Pons (tissue), 1 donor: ENCODE data around the gene CUX1.
"Not testable (repeated sequence)": the region's sequence is repeated elsewhere in the genome, so short reads cannot be mapped to it uniquely, and the experiment has no call there.

ENCODE experiments used
- DNase-seq: peaks from one replicate; pipeline ENCODE4 v3.0.0-alpha.2; 2016; ENCODE audit warnings: low spot score

Gene CUX1

DNA sequence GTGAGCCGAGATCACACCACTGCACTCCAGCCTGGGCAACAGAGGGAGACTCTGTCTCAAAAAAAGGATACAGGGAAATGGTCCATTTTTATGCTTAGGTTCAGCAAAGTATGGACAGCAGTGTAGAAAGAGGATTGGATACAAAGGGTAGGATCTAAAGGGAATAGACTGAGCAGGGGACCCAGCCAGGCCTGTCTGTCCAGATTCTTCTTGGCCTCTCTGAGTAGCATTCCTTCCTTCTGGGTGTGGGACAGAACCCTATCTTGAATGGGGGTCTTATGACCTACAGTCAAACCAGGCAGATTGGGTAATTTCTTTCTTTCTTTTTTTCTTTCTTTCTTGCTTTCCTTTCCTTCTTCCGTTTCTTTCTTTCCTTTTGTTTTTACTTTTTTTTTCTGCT lies 494.9 kb downstream of the CUX1 start:
- DNase-seq, result no peak

GRCh38 chr7:102313997-102314780 lies 496.8 kb downstream of the CUX1 start:
- DNase-seq, result no peak

DNA sequence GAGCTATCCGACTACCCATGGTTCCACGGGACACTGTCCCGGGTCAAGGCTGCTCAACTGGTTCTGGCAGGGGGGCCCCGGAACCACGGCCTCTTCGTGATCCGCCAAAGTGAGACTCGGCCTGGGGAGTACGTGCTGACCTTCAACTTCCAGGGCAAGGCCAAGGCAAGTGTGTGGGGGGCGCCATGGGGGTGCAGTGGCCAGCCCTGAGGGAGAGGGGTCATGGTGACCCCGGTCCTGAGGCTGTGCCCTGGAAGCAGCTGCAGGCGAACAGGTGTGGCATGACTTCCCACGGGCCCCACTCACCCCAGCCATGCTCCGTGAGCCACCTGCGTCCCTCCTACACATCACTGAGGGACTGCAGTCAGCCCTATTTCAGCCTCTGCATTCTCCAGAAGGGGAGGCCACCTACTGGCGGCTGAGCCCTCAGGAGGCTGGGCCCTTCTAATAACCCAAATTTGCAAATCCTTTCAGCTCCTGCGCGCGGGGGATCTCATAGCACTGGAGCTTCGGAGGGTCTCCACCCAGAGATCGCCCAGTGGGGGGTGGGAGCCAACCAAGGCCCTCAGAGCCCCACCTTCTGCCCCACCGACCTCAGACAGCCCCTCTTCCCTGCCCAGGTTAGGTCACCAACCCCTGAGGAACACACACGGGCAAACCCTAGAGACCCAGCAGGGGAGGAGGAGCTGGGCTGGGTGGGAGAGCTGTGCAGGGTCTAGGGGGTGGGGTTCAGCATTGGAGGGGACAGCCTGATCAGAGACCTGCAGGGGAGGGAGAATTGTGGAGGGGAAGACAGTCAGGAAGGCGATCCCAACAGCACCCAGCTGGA lies 500.0 kb downstream of the CUX1 start:
- no peak for DNase-seq

GRCh38 chr7:102318482-102318971 lies 501.1 kb downstream of the CUX1 start:
- no peak for DNase-seq

DNA sequence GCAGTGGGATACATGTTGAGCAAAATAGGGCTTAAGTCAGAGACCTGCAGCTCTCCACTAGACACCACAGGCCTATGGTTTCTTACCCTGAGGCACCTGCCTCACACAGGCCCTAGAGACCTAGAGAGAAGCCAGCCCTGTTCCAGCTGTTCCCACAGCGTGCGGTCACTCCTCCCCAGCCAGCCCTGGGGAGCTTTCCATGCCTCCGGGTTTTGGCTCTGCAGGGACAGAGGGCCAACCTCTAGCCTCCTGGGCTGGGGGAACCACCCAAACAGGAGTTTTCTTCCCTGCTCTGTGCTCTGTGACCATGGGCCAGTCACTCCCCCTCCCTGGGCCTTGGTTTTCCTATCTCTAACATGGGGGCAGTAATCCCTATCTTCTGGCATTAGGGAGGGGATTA lies 502.2 kb downstream of the CUX1 start:
- DNase-seq, result no peak

- no peak for DNase-seq
Observed at GRCh38 chr7:102320181-102320580, 502.8 kb downstream of the CUX1 start.

GRCh38 chr7:102320601-102321350 lies 503.4 kb downstream of the CUX1 start:
- DNase-seq, result no peak

GRCh38 chr7:102321351-102322201 lies 504.1 kb downstream of the CUX1 start:
- no peak for DNase-seq

- no peak for DNase-seq
Observed at GRCh38 chr7:102322202-102322715, 504.8 kb downstream of the CUX1 start.

- no peak for DNase-seq
Observed at GRCh38 chr7:102323914-102324195, 506.4 kb downstream of the CUX1 start.

DNA sequence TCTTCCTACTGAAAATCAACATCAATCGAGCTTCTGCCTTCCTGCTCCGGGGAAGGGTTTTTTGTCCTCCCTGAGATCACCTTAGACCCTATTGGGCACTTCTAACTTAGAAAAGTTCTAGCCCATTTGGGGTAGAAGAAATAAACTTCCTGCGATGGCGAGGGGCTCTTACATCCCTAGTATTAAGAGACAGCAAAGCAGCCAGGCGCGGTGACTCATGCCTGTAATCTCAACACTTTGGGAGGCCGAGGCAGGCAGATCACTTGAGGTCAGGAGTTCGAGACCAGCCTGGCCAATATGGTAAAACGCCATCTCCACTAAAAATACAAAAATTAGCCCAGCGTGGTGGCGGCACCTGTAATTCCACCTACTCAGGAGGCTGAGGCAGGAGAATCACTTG lies 507.7 kb downstream of the CUX1 start:
- not testable (repeated sequence) for DNase-seq

GRCh38 chr7:102326157-102326889 lies 508.9 kb downstream of the CUX1 start:
- DNase-seq, result no peak

DNA sequence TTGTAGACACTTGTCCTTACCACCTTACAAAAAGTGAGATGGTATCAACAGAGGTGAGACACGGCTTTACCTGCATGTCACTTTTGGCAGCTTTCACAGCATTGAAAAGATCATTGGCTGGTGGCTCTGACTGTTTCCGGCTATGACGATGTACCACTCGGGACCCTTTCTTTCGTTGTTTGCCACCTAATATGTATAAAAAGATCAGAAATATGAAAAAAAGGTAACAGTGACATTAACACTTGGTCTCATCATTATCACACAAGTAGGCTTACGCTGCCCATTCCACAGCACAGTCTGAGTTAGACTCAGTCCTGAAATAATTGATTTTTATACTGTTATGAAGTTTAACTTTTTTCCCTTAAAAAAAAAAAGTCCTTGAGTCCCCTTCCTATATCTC lies 509.8 kb downstream of the CUX1 start:
- not testable (repeated sequence) for DNase-seq

DNA sequence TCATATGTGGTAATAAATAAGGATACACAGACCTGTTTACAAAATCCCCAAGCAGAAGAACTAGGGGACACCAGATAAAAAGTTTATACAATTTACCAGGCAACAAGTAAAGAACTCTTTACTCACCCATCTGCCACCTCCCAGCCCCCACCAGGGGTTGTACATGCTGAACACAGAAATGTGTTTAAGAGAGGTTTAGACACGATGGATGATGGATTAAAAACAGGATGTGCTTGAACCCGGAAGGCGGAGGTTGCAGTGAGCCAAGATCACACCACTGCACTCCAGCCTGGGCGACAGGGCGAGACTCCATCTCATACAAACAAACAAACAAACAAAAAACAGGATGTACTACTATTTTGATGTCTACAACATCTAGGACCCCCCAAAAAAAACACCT lies 511.4 kb downstream of the CUX1 start:
- not testable (repeated sequence) for DNase-seq

DNA sequence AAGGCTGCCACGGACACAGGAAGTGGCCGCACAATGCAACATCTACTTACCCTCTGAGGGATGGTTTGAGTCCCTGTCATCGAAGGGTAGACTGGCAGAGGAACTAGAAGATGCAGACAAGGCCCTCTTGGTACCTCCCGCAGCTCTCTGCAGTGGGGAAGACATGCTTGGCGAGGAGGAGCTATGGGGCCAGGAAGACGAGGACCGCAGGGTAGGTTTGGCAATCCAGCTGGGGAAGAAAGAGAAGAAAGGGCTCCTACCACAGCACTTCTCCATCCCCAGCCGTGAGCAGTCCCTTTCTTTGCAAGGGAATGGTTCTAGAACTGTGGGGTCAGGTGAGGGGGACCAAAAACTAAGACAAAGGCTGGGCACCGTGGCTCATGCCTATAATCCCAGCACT lies 511.9 kb downstream of the CUX1 start:
- not testable (repeated sequence) for DNase-seq

DNA sequence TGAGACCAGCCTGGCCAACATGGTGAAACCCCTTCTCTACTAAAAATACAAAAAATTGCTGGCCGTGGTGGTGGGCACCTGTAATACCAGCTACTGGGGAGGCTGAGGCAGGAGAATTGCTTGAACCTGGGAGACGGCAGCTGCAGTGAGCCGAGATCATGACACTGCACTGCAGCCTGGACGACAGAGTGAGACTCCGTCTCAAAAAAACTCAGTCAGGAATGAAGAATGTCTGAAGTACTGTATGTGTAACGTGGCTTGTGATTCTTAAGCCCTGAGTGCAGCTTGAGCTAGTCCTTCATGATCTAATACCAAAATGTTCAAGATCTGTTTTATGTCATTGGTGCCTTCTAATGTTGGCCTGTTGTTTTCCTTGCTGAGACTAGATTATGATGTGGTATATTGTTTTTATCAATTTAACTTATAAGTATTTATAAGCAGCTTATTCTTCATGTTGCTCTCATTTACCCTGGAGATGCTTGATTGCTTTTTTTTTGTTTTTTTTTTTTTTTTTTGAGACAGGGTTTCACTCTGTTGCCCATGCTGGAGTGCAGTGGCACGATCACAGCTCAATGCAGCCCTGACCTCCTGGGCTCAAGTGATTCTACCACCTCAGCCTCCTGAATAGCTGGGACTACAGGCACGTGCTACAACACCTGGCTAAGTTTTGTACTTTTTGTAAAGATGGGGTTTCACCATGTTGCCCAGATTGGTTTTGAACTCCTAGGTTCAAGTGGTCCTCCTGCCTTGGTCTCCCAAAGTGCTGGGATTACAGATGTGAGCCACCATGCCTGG lies 513.4 kb downstream of the CUX1 start:
- not testable (repeated sequence) for DNase-seq
